HG03103 (cell line): ENCODE data around the gene UBN2.
A peak's percentile ranks its signal among the peaks of the same experiment; 100 is the strongest.
"Not testable (repeated sequence)": the region's sequence is repeated elsewhere in the genome, so short reads cannot be mapped to it uniquely, and the experiment has no call there.

ENCODE experiments used
- ATAC-seq: cut with Tn5 transposase; IDR thresholded peaks from one replicate; pipeline ENCODE4 v1.9.1; 2021; ENCODE audit warnings: low read depth; ENCODE audit not compliant: unreplicated experiment

Gene UBN2

DNA sequence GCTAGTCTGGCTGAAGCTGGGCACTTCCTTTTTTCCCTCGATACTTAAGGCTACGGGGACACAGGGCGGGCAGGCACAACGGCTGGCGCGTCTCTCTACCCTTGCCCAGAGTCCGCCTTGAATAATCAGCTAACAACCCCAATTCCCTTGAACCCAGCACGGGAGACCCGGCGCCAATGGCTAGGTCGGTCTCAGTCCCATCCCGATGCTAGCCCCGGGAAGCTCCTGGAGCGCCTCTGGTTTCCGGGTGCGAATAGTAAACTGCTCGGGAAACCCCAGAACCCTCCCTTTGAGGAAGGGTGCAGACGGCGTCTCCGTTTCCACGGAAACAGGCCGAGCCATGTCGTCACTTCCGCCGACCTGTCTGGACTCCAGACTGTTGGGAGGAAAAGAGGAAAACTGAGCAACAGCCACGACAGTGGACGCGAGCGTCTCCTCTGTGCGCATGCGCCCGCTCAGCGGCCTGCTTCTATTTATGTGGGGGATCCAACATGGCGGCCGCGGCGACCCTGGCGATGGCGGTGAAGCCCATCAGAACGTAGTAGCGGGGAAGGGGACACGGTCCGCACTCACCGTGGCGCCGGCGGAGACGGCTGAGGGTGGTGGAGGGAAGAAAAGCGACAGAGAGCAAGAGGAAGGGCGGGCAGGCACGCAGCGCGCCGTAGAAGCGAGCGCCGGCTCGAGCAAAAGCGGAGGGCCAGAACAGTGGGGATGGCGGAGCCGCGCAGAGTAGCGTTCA is at the start of gene UBN2:
Gene UBN2, plus strand, starts transcription at position 464 of the 739 bp plus-strand sequence. Its CDS starts 248 bp downstream, at position 712.
- ATAC-seq, result peak; percentile 90

DNA sequence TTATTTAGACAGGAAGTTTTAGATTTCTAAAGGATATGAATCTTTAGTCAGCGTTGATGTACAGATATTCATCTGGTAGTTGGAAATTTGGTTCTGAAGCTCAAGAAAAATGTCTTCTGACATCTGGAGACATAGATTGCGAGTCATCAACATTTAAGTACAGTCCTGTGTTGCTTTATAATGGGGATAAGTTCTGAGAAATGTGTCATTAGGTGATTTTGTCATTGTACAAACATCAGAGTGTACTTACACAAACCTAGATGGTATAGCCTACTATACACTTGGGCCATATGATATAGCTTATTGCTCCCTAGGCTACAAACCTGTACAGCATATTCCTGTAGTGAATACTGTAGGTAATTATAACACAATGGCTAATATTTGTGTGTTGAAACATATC is 49.6 kb upstream of the UBN2 start:
- no peak for ATAC-seq

DNA sequence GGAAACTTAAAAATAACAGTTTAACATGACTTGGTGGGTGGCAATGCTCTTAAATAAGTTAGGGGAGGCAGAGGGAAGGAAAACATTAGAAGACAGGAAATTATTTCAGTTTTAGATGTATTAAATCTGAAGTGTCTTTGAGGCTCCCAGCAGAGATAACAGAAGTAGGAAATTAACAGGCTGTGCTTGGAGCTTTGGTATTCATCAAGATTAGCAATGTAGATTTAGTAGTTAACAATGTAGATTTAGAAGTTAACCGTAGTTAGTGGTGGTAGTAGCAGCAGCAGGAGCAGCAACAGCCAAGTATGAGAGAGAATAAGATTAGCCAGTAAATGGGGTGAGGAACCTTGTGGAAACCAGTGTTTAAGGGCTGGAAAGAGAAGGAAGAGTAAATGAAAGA is 48.7 kb upstream of the UBN2 start:
- no peak for ATAC-seq

DNA sequence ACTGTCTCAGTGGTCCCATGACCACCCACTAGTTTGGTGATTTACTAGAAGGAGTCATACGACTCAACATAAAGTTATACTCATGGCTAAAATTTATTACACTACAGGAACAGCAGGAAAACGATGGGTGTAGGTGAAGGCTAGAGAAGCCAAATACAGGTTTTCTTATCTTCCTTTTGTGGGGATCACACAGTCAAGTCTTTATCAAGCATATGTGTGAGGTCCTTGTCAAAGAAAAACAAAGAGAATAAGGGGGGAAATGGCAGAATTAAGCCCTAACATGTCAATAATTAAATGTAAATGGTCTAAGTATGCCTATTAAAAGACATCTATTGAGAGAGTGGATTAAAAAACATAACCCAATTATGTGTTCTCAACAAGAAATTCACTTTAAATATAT is 47.8 kb upstream of the UBN2 start:
- no peak for ATAC-seq

DNA sequence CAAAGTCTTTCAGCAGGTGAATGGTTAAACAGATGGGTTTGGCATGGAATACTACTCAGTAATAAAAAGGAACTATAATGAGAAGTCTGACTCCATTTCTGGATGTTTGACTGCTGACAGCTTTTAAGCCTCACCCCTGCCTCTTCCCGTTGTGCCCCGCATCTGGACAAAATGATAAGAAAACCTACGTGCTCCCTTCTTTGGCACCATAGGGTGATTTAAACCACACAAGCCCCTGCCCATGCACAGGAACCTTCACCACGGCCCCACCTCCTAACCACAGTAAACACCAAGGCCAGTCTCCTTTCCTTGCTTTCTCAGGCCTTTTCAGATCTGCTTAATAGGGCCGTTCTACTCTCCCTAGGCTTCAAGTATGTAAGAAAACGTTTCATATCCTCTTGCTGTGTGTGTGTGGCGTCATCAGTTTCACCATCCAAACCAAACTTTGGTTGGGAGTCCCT is 47.1 kb upstream of the UBN2 start:
- no peak for ATAC-seq

DNA sequence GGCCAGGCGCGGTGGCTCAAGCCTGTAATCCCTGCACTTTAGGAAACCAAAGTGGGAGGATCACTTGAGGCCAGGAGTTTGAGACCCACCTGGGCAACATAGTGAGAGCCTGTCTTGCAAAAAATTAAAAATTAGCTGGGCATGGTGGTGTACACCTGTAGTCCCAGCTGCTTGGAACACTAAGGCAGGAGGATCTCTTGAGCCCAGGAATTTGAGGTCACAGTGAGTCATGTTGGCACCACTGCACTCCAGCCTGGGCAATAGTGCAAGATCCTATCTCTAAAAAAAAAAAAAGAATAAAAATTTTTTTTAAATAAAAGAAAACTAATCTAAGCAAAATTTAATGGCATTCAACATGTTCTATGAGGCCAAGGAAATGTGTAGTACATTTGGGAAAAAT is 44.9 kb upstream of the UBN2 start:
- ATAC-seq, result no peak

DNA sequence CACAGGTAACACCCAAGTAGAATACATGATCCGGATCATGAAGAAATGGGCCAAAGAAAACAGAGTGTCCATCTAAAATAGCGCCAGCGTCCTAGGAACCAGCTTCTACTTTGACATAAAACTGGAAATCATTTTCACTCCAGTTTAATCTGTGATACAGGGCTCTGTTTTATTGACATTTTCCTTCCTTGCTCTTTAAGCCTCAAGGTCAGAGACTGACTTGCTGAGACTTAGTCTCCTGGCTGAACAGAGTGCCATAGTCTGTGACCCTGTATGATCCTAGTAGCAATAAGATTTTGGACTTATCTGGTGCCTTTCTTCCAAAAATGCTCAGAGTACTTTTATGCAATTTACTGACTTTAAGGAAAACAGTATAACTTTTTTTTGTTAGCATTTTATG is 41.7 kb upstream of the UBN2 start:
- no peak for ATAC-seq

DNA sequence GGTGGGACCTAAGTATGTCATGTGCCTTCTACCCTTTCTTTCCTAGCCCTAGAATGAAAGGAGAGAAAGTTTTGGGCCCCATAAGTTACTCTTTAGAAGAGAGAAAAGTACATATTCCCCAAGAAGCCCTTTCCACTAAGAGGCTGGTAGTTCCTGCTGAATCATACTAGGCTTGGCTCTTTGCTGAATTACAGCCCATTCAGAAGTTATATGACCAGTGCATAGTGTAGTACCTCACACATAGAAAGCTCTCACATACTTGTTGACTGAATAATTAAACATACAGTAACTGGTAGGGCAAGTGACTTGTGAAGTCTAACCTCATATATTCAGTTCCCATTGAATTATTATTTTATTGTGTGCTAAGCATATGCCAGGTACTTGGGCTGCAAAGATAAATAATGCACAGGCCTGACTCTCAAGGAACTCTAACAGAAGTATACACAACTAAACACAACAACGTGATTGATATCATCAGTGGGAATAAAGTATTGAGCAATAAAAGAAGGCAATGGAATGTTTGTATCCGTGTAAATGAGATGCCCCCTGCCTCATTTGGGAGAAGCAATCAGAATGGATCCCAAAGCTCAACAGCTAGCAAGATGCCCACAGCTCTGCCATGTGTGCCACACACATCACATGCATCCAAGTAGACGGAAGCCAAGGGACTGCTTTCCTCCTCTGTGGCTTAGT is 38.9 kb upstream of the UBN2 start:
- no peak for ATAC-seq

DNA sequence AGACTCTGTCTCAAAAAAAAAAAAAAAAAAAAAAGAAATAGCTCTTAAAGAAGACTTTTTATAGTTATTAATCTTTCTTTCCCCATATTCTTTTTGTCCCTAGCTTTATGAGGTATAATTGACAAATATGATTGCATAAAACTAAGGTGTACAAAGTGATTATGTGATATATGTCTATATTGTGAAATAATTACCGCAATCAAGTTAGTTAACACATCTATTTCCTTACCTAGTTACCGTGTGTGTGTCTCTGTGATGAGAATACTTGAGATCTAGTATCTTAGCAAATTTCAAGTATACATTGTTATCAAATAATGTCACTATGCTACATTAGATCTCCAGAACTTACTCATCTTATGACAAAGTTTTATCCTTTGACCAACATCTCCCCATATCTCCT is 30.7 kb upstream of the UBN2 start:
- ATAC-seq, result no peak

DNA sequence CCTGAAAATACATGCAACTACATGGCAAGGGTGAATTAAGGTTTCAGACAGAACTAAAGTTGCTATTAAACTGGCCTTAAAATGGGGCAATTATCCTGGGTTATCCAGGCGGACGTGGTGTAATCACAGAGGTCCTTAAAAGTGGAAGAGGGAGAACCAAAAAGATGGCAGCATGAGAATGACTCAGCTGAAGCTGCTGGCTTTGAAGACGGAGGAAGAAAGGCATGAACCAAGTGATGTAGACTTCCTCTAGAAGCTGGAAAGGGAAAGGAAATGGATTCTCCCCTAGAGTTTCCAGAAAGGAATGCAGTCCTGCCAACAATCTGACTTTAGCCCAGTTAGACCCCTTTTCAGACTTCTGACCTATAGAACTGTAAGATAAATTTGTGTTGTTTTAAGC is 27.0 kb upstream of the UBN2 start:
- no peak for ATAC-seq

DNA sequence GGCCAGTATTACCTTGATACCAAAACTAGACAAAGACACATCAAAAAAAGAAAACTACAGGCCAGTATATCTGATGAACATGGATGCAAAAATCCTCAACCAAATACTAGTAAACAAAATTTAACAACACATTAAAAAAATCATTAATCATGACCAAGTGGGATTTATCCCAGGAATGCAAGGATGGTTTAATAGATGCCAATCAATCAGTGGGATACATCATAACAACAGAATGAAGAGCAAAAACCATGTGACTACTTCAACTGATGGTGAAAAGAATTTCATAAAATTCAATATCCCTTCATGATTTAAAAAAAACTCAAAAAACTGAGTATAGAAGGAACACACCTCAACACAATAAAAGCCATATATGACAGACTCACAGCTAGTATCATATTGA is 25.2 kb upstream of the UBN2 start:
- no peak for ATAC-seq

DNA sequence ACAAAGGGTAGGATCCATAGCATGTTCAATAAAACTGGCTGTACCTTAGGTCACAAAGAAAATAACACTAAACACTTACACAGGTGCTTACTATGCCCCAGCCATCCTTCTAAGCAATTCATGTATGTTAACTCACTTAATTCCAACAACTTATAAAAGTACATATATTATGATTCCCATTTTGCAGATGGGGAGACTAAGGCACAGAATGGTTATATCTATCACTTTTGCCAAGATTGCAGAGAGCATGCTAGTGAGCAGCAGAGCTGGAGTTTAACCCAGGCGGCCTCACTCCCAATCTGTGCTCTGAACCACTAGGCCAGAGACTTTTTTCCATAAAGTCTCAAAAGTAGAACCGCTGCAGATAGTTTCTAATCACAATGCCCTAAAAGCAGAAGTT is 18.9 kb upstream of the UBN2 start:
- no peak for ATAC-seq

DNA sequence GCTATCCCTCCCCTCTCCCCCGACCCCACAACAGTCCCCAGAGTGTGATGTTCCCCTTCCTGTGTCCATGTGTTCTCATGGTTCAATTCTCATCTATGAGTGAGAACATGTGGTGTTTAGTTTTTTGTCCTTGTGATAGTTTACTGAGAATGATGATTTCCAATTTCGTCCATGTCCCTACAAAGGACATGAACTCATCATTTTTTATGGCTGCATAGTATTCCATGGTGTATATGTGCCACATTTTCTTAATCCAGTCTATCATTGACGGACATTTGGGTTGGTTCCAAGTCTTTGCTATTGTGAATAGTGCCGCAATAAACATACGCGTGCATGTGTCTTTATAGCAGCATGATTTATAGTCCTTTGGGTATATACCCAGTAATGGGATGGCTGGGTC is 17.5 kb upstream of the UBN2 start:
- ATAC-seq, result not testable (repeated sequence)

DNA sequence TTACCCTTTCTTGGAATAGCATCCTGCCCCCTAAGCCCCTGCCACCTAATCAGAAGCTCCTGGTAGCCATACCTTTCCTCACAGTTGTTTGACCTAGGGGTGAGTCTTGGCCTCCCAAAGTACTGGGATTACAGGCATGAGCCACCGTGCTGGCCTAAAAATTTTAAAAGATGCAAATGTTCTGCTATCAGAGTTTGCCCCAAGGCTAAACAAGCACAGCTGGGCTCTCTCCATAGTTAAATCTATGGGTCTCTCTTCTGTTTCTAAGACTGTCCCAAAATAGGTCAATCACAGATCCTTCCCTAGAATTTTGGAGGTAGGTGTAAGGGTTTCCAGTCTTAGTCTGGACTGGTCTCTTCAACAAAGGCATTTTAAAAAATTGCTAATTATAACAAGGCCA is 12.9 kb upstream of the UBN2 start:
- ATAC-seq, result no peak

DNA sequence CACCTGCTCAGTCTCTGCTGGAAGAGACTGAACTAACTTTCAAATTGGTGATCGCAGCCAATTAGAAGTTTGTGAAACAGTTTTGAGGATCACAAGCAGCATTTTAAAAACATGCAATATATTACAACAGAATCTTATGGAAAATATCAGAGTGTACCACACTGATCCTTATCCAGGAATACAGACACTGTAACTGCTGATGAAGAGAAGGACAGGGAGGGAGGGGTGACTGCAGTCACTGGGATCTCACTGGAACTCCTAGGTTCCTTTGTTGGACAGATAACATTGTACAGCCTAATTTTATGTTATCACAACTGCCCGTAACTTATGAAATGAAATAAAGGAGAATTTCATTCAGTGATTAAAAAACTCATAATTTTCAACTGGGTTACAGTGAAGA is 6.8 kb upstream of the UBN2 start:
- no peak for ATAC-seq

DNA sequence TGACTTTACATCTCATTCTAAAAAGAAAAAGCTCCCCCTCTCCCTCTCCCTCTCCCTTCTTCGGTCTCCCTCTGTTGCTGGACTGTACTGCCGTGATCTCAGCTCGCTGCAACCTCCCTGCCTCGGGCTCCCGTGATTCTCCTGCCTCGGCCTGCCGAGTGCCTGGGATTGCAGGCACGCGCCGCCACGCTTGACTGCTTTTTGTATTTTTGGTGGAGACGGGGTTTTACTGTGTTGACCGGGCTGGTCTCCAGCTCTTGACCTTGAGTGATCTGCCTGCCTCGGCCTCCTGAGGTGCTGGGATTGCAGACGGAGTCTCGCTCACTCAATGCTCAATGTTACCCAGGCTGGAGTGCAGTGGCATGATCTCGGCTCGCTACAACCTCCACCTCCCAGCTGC is 6.2 kb upstream of the UBN2 start:
- ATAC-seq, result not testable (repeated sequence)

DNA sequence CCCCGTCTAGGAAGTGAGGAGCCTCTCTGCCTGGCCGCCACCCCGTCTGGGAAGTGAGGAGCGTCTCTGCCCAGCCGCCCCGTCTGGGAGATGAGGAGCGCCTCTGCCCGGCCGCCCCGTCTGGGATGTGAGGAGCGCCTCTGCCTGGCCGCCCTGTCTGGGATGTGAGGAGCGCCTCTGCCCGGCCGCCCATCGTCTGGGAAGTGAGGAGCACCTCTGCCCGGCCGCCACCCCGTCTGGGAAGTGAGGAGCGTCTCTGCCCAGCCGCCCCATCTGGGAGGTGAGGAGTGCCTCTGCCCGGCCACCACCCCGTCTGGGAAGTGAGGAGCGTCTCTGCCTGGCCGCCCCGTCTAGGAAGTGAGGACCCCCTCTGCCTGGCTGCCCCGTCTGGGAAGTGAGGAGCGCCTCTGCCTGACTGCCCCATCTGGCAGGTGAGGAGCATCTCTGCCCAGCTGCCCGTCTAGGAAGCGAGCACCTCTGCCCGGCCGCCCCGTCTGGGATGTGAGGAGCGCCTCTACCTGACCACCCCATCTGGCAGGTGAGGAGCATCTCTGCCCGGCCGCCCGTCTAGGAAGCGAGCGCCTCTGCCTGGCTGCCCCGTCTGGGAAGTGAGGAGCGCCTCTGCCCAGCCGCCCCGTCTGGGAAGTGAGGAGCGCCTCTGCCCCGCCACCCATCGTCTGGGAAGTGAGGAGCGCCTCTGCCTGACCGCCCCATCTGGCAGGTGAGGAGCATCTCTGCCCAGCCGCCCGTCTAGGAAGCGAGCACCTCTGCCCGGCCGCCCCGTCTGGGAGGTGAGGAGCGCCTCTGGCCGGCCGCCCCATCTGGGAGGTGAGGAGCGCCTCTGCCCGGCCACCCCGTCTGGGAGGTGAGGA is 5.5 kb upstream of the UBN2 start:
- not testable (repeated sequence) for ATAC-seq

DNA sequence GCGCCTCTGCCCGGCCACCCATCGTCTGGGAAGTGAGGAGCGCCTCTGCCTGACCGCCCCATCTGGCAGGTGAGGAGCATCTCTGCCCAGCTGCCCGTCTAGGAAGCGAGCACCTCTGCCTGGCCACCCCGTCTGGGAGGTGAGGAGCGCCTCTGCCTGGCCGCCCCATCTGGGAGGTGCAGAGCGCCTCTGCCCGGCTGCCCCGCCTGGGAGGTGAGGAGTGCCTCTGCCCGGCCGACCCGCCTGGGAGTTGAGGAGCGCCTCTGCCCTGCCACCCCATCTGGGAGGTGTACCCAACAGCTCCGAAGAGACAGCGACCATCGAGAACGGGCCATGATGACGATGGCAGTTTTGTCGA is 4.9 kb upstream of the UBN2 start:
- ATAC-seq, result not testable (repeated sequence)

DNA sequence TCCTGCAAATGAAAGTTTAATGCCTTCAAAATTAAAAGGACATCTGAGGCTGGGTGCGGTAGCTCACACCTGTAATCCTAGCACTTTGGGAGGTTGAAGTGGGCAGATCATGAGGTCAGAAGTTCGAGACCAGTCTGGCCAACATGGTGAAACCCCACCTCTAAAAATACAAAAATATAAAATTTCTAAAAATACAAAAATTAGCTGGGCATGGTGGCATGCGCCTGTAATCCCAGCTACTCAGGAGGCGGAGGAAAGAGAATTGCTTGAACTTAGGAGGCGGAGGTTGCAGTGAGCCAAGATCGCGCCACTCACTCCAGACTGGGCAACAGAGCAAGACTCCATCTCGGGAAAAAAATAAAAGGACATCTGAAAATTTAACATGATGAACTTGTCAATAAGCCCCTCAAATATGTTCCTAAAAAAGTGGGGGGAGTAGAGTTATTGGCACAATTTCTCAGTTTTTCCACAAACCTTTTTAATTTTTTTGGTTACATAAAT is 4.0 kb upstream of the UBN2 start:
- not testable (repeated sequence) for ATAC-seq

DNA sequence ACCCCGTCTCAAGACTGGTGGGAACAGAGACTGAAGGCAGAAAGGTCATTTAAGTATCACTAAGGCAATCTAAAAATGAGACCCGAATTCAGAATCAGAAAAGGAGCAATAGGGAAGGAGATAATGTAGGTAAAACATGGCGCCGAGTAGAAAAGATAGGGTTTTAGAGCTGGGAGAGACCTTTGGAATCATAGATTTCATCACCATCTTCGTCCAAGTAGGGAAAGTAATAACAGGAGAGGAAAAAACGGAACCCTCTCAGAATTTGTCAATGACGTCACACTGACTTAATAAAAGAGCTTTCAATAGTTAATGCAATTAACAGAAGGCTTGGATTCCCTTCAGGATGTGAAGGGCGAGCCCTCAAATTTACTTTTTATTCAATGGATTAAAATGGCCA is 1.0 kb upstream of the UBN2 start:
- no peak for ATAC-seq

DNA sequence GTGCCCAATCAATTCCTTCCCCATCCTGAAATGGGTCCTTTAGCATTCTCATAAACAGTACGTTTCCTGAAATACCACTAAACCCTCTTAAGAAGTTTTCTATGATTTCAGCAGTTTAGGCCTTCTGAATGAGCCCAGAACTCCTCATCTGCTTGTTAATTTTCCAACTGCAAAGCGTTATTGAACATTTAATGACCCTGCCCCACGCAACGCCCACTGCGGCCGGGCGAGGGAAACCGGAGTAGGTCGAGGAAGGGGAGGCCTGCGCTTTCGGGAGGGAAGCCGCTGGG is 608 bp upstream of the UBN2 start:
- ATAC-seq, result no peak
